NCI-H146 (cell line): Measurements from ENCODE around the gene ISG15.
A peak's percentile ranks its signal among the peaks of the same experiment; 100 is the strongest.
"Not testable (repeated sequence)": the region's sequence is repeated elsewhere in the genome, so short reads cannot be mapped to it uniquely, and the experiment has no call there.

ENCODE experiments used
- DNase-seq: peaks from one replicate; lab custom pipeline; 2025; lab: John Stamatoyannopoulos, UW

The ISG15 gene

GRCh38 chr1:1012736-1013104, 577 bp upstream of the ISG15 start:
- not testable (repeated sequence) for DNase-seq

GRCh38 chr1:1013922-1014648, 788 bp downstream of the ISG15 start:
- no peak for DNase-seq

- DNase-seq = no peak
These were observed 1.7 kb downstream of the ISG15 start for GRCh38 chr1:1014799-1015681.

- DNase-seq = not testable (repeated sequence)
These were observed 4.4 kb downstream of the ISG15 start for GRCh38 chr1:1017397-1018320.

- DNase-seq = not testable (repeated sequence)
These were observed 5.0 kb downstream of the ISG15 start for GRCh38 chr1:1018321-1018685.

- peak; percentile 63 for DNase-seq
These were observed 6.1 kb downstream of the ISG15 start for GRCh38 chr1:1019122-1019999.

- no peak for DNase-seq
These were observed 6.7 kb downstream of the ISG15 start, which contains the start of gene AGRN for GRCh38 chr1:1020000-1020404. TSS of gene AGRN (plus strand) at chr1:1020120. CDS start at chr1:1020173, 53 bp downstream.

GRCh38 chr1:1020415-1021009, 7.2 kb downstream of the ISG15 start:
- DNase-seq = no peak

- DNase-seq = peak; percentile 40
These were observed 8.0 kb downstream of the ISG15 start for GRCh38 chr1:1021010-1021919.

GRCh38 chr1:1021920-1022259, 8.6 kb downstream of the ISG15 start:
- DNase-seq = no peak

- DNase-seq = no peak
These were observed 9.2 kb downstream of the ISG15 start for GRCh38 chr1:1022302-1023009.

GRCh38 chr1:1023700-1024099, 10.4 kb downstream of the ISG15 start:
- no peak for DNase-seq

GRCh38 chr1:1024149-1024770, 11.0 kb downstream of the ISG15 start:
- DNase-seq = no peak

- DNase-seq = no peak
These were observed 11.7 kb downstream of the ISG15 start for GRCh38 chr1:1024771-1025699.

GRCh38 chr1:1025730-1026129, 12.4 kb downstream of the ISG15 start:
- DNase-seq = no peak

- DNase-seq = no peak
These were observed 13.5 kb downstream of the ISG15 start for GRCh38 chr1:1026599-1027413.

- DNase-seq = no peak
These were observed 14.5 kb downstream of the ISG15 start for GRCh38 chr1:1027791-1028190.
